LNCaP clone FGC (cell line): ENCODE results near the gene PGM2.
"Not testable (repeated sequence)": the region's sequence is repeated elsewhere in the genome, so short reads cannot be mapped to it uniquely, and the experiment has no call there.

Source experiments
- DNase-seq: peaks from one replicate; pipeline ENCODE4 v3.0.0-alpha.2; 2011; ENCODE audit warnings: low read depth
- H3K4me3 ChIP-seq: 2 replicates; pipeline ENCODE4 v1.5.1; 2011; ENCODE audit warnings: mild to moderate bottlenecking, low read depth, low read length, control low read depth
- CTCF ChIP-seq: IDR thresholded peaks from 2 replicates; pipeline ENCODE4 v1.5.1; 2012; ENCODE audit warnings: mild to moderate bottlenecking; ENCODE audit not compliant: control insufficient read depth, insufficient read depth; ENCODE audit errors: extremely low read depth

PGM2 gene

GRCh38 chr4:37816006-37816405 lies 10.5 kb upstream of the PGM2 start:
- DNase-seq, result no peak
- TF ChIP-seq CTCF, result no peak

GRCh38 chr4:37816719-37817118 lies 9.8 kb upstream of the PGM2 start:
- H3K4me3 ChIP-seq, result no peak overlapping the region
- DNase-seq, result no peak
- no peak for TF ChIP-seq CTCF

More at GRCh38 chr4:37816006-37816405, 10.5 kb upstream of the PGM2 start:
- no peak overlapping the region for H3K4me3 ChIP-seq

GRCh38 chr4:37818752-37819151 lies 7.7 kb upstream of the PGM2 start:
- no peak for TF ChIP-seq CTCF
- H3K4me3 ChIP-seq, result no peak overlapping the region
- no peak for DNase-seq

GRCh38 chr4:37820458-37820857 lies 6.0 kb upstream of the PGM2 start:
- H3K4me3 ChIP-seq, DNase-seq: not testable (repeated sequence)

- H3K4me3 ChIP-seq, result no peak overlapping the region
- no peak for TF ChIP-seq CTCF
- peak; percentile 81 for DNase-seq
These were observed 4.4 kb upstream of the PGM2 start for GRCh38 chr4:37821953-37822605.

GRCh38 chr4:37825501-37825900 lies 985 bp upstream of the PGM2 start:
- DNase-seq, result not testable (repeated sequence)
- H3K4me3 ChIP-seq, result peak overlapping the region; percentile 79

- TF ChIP-seq CTCF, result no peak
- no peak for DNase-seq
- H3K4me3 ChIP-seq, result peak overlapping the region; percentile 79
These were observed 555 bp upstream of the PGM2 start for GRCh38 chr4:37825968-37826294.

- TF ChIP-seq CTCF, result no peak
- H3K4me3 ChIP-seq, result peak overlapping the region; percentile 79
- DNase-seq, result peak; percentile 56
These were observed 672 bp downstream of the PGM2 start for GRCh38 chr4:37827030-37827685.
